Subcutaneous abdominal adipose tissue (tissue), 5 donors: ENCODE results near the gene OVOL1.

ENCODE experiments used
- H3K27ac ChIP-seq: one replicate; pipeline ENCODE4 v1.7.0; 2013; ENCODE audit warnings: low read depth, mild to moderate bottlenecking, inconsistent platforms, low read length, moderate library complexity
- H3K27me3 ChIP-seq, 5 donors: one replicate each; pipeline ENCODE4 v1.7.0; 2013; ENCODE audit warnings: low read length in 5 of 5, inconsistent platforms in 1 of 5; ENCODE audit not compliant: control insufficient read depth in 5 of 5, insufficient read depth in 4 of 5
- H3K36me3 ChIP-seq, 5 donors: one replicate each; pipeline ENCODE4 v1.7.0; 2013; ENCODE audit warnings: low read length in 5 of 5; ENCODE audit not compliant: control insufficient read depth in 5 of 5, insufficient read depth in 5 of 5
- H3K4me1 ChIP-seq, 5 donors: one replicate each; pipeline ENCODE4 v1.7.0; 2013; ENCODE audit warnings: low read length in 5 of 5, mild to moderate bottlenecking in 3 of 5, moderate library complexity in 1 of 5; ENCODE audit not compliant: control insufficient read depth in 5 of 5, insufficient read depth in 5 of 5
- H3K4me3 ChIP-seq, 5 donors: one replicate each; pipeline ENCODE4 v1.7.0; 2013; ENCODE audit warnings: low read length in 5 of 5, low read depth in 1 of 5
- H3K9ac ChIP-seq, 5 donors: one replicate each; pipeline ENCODE4 v1.7.0; 2013; ENCODE audit warnings: low read length in 5 of 5, mild to moderate bottlenecking in 4 of 5, moderate library complexity in 3 of 5
- H3K9me3 ChIP-seq, 5 donors: one replicate each; pipeline ENCODE4 v1.7.0; 2013; ENCODE audit warnings: low read length in 5 of 5; ENCODE audit not compliant: control insufficient read depth in 5 of 5
- donor health status: healthy.
- donor health status: healthy.
- donor health status: healthy.
- donor health status: healthy.
- donor health status: healthy.

The OVOL1 gene

GRCh38 chr11:65781962-65782815 is 4.7 kb upstream of the OVOL1 start:
- peaks cover 11 to 21% (median 16%) of the 10 kb centered on the region in 5 donors for H3K27me3 ChIP-seq
- H3K36me3 ChIP-seq = peaks cover 0 to 23% (median 20%) of the 10 kb centered on the region in 5 donors
- H3K4me1 ChIP-seq = peaks cover 5 to 52% (median 42%) of the 10 kb centered on the region in 5 donors
- H3K27ac ChIP-seq = no peak overlapping the region
- peak overlapping the region in 1 of 5 donors; percentile 66 for H3K9ac ChIP-seq
- no peak overlapping the region for H3K4me3 ChIP-seq
- no peaks in the 10 kb centered on the region for H3K9me3 ChIP-seq

DNA sequence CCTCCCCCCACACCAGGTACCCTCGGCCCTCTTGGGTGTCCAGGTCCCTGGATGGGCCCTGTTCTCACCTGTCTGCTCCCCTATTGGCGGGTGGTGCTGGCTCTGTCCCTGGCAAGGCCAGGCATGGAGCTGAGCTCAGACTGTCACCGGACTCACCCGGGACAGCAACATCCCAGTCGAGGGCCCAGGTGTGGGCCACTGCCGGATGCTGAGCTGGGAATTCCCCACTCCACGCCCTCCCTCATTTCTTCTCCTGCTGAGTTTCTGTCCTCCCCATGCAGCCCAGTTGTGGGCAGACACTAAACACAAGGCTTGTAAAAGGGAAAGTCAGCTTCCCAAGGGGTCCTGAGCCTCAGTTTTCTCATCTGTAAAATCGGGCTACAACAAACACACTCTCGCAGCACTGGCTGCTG is 4.0 kb upstream of the OVOL1 start:
- peaks cover 3 to 50% (median 40%) of the 10 kb centered on the region in 5 donors for H3K4me1 ChIP-seq
- no peak overlapping the region for H3K9ac ChIP-seq
- no peaks in the 10 kb centered on the region for H3K9me3 ChIP-seq
- no peak overlapping the region for H3K4me3 ChIP-seq
- peaks cover 12 to 24% (median 19%) of the 10 kb centered on the region in 5 donors for H3K27me3 ChIP-seq
- H3K27ac ChIP-seq = no peak overlapping the region
- peaks cover 0 to 17% (median 14%) of the 10 kb centered on the region in 5 donors for H3K36me3 ChIP-seq

GRCh38 chr11:65785319-65786007 is 1.4 kb upstream of the OVOL1 start:
- Histone ChIP-seq H3K27ac (no peak overlapping the region), H3K36me3 (no peaks in the 10 kb centered on the region), H3K9ac (no peak overlapping the region), H3K4me3 (no peak overlapping the region), H3K9me3 (no peaks in the 10 kb centered on the region), H3K4me1 (peaks cover 0 to 31% (median 25%) of the 10 kb centered on the region in 5 donors), H3K27me3 (peaks cover 17 to 39% (median 26%) of the 10 kb centered on the region in 5 donors)

- no peak overlapping the region for H3K9ac ChIP-seq
- no peaks in the 10 kb centered on the region for H3K36me3 ChIP-seq
- peaks cover 0 to 29% (median 26%) of the 10 kb centered on the region in 5 donors for H3K4me1 ChIP-seq
- peaks cover 17 to 40% (median 26%) of the 10 kb centered on the region in 5 donors for H3K27me3 ChIP-seq
- H3K4me3 ChIP-seq = peak overlapping the region in 2 of 5 donors; percentile 14 to 30
- no peaks in the 10 kb centered on the region for H3K9me3 ChIP-seq
- H3K27ac ChIP-seq = no peak overlapping the region
Measured at GRCh38 chr11:65786008-65786785, 666 bp upstream of the OVOL1 start.

DNA sequence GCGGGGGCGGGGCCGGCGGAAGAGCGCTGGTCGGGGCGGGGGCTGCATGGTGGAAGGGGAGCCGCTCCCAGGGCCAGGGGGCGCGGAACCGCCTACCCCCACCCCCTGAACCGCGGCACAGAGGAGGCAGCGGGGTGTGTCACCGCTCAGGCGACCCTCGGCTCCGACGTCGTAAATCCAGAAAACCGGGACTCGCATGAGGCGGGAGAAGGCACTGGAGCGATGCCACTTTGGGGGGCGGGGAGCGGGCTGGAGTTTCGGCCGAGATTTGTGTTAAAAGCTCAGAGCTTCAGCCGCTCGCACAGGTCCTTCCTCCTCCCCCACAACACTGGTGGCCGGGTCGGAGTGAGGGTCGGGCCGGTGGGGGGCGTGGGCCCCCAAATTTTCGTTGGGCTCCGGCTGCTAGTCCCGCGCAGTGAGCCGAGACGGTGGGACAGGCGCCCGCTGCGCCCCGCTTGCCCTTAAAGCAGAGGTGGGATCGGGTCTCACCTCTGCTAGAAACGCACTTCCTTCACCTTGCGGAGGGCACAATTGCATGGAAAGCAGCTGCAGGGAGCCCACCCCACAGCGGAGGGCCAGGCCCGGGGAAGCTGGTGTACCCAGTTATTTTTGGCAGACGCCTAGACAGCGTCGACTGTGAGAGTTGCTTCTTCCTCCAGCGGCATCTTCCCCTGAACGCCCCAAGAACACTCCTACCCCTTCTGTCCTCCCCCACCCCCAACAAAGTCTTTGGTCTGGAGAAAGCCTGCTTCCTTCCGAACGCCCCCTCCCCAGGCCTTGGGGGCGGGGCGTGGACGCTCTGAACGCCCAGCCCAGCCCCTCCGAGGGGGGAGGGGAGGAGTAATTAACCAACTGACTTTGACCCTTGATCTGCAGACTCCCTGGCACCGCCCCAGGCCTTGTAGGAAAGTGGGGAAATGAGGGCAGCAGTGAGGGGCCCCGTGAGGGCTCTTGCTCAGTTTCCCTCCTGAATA is 1.1 kb downstream of the OVOL1 start:
- Histone ChIP-seq H3K9ac (no peak overlapping the region), H3K27me3 (peaks cover 17 to 40% (median 26%) of the 10 kb centered on the region in 5 donors), H3K27ac (no peak overlapping the region), H3K4me1 (peaks cover 0 to 32% (median 23%) of the 10 kb centered on the region in 5 donors), H3K4me3 (no peak overlapping the region), H3K9me3 (no peaks in the 10 kb centered on the region), H3K36me3 (no peaks in the 10 kb centered on the region)

GRCh38 chr11:65788821-65789220 is 2.0 kb downstream of the OVOL1 start:
- Histone ChIP-seq H3K36me3 (no peaks in the 10 kb centered on the region), H3K27ac (no peak overlapping the region), H3K4me1 (peaks cover 0 to 32% (median 23%) of the 10 kb centered on the region in 5 donors), H3K9ac (no peak overlapping the region), H3K4me3 (no peak overlapping the region), H3K9me3 (no peaks in the 10 kb centered on the region), H3K27me3 (peaks cover 17 to 46% (median 26%) of the 10 kb centered on the region in 5 donors)

DNA sequence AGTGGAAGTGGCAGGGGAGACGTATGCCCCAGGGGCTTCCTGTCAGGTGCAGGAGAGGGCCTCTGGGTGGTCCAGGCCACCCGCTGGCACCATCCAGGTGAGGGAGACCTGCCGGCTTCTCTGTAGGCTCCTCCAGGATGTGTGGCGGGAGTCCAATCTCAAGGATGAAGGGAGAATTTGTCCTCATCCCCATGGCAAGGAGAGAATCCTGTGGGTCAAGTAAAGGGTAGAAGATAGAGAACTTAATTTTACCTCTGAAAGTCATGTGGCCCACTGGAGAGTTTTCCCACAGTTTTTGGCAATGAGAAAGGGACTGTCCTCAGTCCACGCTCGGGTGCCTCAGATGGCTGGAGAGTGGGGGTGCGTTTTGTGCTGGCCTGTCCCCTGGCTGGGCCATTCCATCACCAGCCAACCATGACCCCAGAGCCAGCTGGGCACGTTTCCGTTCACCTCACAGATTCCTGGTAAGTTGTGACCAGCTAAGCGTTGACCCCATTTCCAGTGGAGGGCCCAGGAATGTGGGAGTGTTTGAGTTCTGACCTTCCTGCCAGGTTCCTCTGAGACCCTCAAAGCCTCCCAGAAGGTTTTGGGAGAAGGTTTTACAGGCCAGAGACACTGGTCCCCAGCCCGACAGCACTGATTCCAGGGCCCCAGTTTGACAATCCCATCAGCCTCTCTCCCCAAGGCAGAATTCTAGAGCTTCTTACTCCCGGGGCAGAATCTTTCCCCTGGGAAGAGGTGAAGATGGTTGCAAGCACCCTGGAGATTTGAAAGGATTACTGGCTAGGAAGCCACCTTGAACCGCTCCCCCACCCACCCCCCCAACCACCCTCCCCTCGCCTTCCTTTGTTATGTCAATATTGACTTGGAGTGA is 2.6 kb downstream of the OVOL1 start:
- H3K4me1 ChIP-seq = peaks cover 0 to 32% (median 23%) of the 10 kb centered on the region in 5 donors
- no peaks in the 10 kb centered on the region for H3K36me3 ChIP-seq
- H3K9me3 ChIP-seq = no peaks in the 10 kb centered on the region
- H3K27ac ChIP-seq = no peak overlapping the region
- H3K27me3 ChIP-seq = peaks cover 17 to 45% (median 30%) of the 10 kb centered on the region in 5 donors
- no peak overlapping the region for H3K9ac ChIP-seq
- H3K4me3 ChIP-seq = no peak overlapping the region

DNA sequence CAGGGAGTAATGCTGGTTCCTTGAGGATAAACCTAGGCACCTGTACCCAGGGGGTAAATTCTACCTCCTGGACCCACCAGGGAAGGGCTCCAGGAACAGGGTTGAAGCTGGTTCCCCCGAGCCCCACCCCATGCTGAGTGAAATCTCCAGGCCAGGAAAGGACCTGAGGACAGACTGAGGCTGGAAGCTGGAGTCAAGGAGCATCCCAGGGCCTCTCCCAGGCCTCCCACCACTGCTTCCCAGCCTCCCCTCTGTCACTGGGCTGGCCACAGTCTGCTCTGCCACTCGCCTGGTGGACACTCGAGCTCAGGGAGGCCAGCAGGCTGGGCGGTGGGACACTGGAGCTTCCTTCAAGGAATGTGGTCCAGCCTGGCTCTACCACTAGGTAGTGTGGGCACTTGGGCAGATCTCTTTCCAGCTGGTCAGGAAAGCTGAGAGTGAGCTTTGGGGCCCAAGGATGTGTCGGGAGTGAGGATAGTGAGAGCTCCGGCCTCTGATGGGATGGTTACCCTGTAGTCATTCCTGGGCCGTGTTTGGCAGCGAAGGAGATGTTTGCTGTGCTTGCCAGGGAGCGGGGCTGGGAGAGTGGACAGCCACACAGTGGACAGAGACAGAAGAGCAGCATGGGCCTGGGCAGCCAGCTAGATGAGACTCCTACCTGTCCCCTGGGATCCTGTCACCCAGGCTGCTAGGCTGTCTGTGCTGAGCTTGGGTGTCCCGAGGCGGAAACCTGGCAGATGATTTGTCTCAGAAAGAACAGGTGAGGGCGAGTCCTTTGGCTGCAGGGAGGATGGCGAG is 3.4 kb downstream of the OVOL1 start:
- Histone ChIP-seq H3K27me3 (peaks cover 16 to 40% (median 31%) of the 10 kb centered on the region in 5 donors), H3K27ac (no peak overlapping the region), H3K4me1 (peaks cover 0 to 32% (median 23%) of the 10 kb centered on the region in 5 donors), H3K9ac (no peak overlapping the region), H3K9me3 (no peaks in the 10 kb centered on the region), H3K36me3 (no peaks in the 10 kb centered on the region), H3K4me3 (no peak overlapping the region)
